T-helper 1 cell (primary cell): ENCODE data around the gene NFIC.
A peak's percentile ranks its signal among the peaks of the same experiment; 100 is the strongest.
"Not testable (repeated sequence)": the region's sequence is repeated elsewhere in the genome, so short reads cannot be mapped to it uniquely, and the experiment has no call there.

Experiments used
- DNase-seq, 5 donors: peaks; one replicate each; pipeline ENCODE4 v3.0.0-alpha.2; 2012 to 2020

Gene NFIC

DNA sequence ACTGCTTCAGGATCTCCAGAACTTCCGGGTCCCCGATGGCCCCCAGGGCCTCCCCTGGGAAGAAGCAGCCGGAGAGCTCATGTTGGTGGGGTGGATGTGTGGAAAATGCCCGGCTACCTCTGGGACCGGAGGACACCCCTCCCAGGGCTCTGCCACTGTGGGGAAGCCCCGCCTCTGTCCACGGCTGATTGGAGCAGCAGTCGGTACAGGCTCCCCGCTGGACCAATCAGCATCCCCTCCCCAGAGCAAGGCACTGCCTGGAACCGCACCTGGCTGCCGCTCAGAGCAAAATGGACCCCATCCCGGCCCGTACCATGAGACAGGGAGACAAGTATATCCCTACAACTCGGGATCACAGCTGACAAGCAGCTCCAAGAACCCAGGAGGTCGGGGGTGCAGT, 127.7 kb downstream of the NFIC start:
- DNase-seq, result peak in 1 of 5 donors; percentile 43

GRCh38 chr19:3494559-3494958, 128.2 kb downstream of the NFIC start:
- peak in 2 of 5 donors; percentile 35 to 59 for DNase-seq

DNA sequence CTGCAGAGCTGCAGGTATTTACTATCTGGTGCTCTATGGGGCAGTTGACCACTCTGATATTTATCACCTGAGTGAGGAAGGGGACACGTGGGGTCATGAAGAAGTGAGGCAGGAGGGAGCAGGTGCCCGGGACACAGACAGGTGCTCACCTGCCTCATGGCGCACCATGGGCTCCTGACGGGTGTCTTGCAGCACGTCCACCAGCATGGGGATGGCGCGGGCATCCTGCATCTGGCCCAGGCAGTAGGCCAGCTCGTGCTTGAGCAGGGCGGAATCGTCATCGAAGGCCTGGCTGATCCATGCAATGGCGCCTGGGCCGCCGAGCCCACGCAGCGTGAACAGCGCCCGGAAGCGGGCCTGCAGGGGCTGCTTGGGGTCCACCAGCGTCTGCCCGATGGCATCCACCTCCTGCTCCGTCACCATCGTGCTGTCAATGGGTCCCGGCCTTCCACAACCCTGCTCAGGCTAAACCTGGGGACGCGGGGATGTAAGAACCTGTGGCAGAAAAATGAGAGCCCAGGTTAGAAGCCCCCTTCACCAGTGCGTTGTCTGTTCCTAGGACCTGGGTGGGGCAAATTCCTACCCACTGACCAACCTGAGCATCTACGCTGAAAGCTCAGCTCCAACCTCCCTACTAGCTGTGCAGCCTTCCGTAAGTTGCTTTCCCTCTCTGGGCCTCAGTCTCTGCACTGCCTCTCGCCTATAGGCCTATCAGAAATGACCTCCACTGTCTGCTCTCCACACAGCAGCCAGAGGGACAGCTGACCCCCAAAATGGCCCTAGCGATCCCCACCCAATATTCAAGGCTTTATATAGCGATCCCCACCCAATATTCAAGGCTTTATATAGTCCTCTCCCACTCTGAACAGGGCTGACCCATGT, 130.2 kb downstream of the NFIC start:
- no peak for DNase-seq

- no peak for DNase-seq
Observed at GRCh38 chr19:3497757-3498520, 131.6 kb downstream of the NFIC start.

DNA sequence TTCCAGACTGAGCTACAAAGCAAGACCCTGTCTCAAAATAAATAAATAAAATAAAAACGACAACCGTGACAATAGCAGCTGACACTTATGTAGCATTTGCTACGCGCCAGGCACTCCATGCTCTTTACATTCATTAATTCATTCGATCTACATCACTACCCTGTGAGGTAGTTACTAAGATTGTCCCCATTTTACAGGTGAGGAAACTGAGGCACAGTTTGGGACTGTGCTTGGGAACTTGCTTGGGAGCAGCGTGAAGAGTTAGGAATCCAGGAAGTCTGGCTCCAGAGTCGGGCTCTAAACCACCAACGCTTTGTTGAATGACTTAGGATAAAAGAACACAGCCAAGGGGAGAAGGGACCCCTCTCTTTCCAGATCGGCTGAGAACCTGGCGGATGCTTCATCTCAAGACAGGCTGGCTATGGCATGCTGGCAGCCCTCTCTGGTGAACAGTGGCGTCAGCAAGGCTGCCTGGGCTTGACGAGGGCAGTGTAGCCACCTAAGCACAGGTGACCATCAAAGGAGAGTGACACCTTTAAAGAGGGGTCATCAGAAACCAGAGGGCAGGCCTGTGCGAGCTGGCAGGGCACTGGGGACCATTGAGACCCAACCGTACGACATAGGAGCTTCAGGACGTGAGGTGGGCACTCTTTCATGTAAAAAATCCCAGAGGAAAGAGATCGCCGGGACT, 133.5 kb downstream of the NFIC start:
- DNase-seq, result no peak

GRCh38 chr19:3500429-3501101, 134.2 kb downstream of the NFIC start, which contains the start of gene DOHH:
TSS of gene DOHH (minus strand) at chr19:3500674. CDS start at chr19:3496814, 3,860 bp downstream.
- DNase-seq, result peak; percentile 85 to 97 (median 90)

DNA sequence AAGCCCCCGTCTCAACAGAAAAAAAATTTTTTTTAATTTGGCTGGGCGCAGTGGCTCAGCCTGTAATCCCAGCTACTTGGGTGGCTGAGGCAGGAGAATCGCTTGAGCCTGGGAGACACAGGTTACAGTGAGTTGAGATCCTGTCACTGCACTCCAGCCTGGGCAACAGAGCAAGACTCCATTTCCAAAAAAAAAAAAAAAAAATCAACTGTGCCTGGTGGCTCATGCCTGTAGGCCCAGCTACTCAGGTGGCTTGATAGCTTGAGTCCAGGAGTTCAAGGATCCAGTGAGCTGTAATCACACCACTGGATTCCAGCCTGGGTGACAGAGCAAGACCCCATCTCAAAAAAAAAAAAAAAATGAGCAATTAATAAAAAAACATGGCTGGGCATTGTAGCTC, 135.4 kb downstream of the NFIC start:
- no peak for DNase-seq

- DNase-seq, result no peak
Observed at GRCh38 chr19:3503036-3503572, 136.7 kb downstream of the NFIC start.

DNA sequence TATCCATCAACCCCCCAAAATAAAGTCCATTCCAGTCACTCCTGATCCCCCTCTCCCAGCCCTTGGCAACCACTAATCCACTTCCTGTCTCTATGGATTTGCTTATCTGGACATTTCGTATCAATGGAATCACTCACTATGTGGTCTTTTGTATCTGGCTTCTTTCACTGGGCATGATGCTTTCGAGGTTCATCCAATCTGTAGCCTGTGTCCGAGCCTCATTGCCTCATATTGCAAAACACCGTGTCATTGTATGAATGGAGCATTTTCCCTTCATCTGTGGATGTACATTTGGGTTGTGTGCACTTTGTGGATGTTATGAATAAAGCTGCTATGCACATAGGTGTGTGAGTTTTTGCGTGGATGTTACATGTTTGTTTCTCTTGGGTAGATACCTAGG, 138.4 kb downstream of the NFIC start:
- no peak for DNase-seq

GRCh38 chr19:3505598-3506383, 139.4 kb downstream of the NFIC start, which contains the start of gene FZR1:
TSS of gene FZR1 (plus strand) at chr19:3506311. CDS start at chr19:3522990, 16,679 bp downstream.
- DNase-seq, result peak; percentile 99 to 100 (median 100)

DNA sequence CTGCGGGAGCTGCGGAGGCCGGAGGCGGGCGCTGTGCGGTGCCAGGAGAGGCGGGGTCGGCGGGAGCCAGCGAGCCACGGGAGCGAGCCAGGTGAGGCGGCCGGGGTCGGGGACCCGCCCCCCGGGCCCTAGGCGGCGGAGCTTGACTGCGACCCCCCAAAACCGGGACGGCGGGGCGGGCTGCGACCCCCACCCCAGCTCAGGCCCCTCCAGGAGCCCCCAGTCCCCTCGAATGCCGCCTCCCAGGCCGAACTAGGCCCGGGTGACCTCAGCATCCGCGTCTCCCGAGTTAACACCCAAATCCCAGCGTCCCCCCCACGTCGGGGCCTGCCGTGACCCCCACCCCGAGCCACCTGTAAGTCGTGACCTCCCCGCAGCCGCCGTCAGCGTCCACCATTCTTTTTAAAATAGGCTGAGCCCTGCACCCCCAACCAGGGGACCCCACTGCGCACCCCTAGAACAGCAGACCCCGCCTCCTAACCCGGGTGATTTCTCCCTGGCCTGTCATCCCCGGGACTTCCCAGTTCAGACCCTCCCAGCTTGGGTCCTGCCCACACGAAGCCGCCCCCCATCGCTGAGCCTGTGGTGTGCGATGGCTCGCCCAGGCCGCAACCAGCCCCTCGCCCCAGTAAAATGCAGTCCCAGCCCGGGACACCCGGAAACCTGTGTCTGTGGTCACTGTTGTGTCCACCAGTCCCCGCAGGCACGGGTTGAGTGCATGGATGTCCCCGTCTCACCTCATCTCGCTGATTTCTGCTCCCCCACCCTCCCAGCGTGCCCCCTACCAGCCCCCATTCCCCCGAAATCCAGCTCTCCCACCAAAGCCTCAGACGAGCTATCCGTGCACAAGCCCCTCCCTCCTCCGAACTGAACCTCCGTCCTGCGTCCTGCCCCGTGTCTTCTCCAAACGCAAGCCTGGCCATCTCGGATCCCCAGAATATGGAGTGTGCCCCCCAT, 140.3 kb downstream of the NFIC start:
- peak in 3 of 5 donors; percentile 27 to 32 (median 29) for DNase-seq

DNA sequence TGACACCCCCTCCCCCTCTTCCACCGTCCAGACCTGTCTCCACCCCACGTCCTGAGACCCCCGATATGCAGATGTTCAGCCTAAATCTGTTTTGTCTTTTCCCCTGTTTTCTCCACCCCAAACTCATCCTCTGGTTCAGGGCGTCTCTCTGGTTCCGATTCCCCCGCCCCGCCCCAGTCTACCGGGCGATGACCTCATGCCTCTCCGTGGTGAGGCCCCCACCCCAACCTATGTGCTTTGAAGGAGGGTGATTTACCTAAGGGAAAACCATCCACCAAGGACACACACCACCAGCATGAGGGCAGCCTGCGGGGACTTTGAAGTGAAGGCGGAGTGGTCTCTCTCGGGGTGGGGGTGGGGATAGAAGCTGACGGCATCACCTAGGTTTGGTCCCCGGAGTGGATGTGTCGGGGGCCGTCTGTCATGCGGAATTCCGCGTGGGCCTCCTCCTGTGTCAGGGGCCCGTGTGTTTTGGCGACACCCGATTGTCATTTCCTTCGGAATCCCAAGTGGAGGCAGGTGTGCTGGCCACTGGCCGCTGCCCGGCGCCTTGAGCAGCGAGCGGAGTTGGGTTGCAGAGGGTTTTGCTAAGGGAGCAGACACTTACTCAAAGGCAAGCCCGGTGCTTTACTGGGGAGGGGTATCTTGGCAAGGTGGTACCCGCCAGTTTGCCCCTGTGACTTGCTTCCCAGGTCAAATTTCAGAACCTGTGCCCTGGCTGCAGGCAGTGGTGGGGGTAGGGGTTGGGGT, 141.2 kb downstream of the NFIC start:
- DNase-seq, result peak in 2 of 5 donors; percentile 15 to 44

DNA sequence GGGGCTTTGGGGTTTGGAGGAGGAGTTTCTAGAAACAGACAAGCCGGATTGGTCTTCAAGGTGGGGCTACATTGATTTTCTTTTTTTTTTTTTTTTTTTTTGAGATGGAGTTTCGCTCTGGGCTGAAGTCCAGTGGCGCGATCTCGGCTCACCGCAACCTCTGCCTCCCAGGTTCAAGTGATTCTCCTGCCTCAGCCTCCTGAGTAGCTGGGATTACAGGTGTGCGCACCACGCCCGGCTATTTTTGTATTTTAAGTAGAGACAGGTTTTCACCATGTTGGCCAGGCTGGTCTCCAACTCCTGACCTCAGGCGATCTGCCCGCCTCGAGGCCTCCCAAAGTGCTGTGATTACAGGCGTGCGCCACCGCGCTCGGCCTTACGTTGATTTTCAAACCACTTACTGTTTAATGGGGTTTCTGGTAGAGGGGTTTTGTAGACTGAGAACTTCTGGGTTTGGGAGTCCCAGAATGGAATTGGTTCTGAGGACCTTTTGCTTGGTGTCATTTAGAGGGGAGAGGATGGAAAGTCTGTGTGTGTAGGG, 141.8 kb downstream of the NFIC start:
- not testable (repeated sequence) for DNase-seq

DNA sequence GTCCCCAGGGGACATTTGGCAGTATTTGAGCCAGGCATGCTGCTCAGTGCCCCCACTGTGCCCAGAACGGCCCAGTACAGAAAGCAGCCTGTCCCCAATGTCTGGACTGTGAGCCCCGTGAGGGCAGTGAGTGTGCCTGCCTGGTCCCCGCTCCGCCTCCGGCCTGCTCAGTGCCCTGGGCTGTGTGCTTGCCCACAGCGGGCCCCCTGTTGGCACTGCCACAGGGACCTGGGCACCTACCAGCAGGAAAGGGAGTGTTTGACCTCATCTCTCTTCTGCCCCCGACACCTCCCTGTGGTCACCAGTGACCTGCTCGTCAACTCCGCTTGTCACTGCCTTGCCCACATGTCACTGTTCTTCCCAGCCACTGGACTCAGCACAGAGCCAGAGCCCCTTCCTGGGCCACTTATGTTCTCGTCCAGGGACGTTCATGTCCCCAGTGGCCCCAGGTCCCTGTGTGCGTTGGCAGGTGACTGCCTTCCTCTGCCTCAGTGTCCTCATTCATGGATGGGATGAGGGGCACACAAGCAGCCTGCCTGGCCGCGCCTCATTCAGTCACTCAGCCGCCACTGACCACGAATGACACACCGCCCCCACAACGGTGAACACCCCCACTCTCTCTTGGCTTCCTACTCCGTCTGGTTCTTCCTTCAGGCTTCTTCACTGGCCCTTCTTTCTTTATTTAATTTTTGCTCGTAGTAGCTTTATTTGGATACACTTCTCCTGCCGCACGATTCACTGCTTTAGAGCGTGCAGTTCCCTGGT, 142.6 kb downstream of the NFIC start:
- no peak for DNase-seq

DNA sequence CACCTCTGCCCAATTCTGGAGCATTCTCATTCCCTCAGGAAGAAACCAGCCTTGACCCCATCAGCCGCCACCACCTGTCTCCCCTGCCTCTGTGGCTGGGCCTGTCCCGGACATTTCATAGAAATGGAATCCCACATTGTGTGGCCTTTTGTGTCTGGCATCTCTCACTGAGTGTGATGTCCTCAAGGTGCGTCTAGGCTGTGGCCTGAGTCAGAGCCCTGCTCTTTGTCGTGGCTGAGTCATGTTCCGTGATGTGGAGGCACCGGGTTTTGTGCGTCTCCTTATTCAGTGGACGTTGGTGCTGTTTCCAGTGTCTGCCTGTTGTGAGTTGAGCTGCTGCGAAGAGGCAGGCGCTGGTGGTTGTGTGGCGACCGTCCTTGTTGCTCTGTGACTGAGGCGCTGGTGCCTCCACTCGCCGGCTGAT, 143.2 kb downstream of the NFIC start:
- no peak for DNase-seq

DNA sequence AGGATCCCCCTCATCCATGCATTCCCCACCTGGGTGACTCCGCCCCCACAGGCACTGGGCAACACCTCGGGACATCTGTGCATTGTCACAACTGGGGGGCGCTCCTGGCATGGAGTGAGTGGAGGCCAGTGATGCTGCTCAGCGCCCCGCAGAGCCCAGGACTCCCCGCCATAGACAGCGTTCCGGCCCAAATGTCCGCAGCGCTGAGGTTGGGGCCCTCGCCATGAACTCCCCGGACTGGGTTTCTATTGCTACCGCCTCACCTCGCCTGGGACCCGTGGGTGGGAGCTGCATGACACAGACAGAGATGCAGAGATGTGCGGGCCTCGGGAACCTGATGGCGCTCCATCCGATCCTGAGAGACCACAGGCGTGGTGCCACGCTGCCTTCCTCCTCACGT, 144.3 kb downstream of the NFIC start:
- DNase-seq, result no peak

GRCh38 chr19:3511506-3512251, 145.3 kb downstream of the NFIC start:
- no peak for DNase-seq
